Body of pancreas (tissue), 4 donors: ENCODE measurements around the gene PCCA. TPM values are rescaled to one million over a fixed set of nuclear protein-coding genes. Genes with fewer than 3 reads are reported as not detected.

Source experiments
- ATAC-seq: fragments of 150-250 bp; one replicate; pipeline ENCODE4 v1.9.1; 2016
- DNase-seq, 4 donors: peaks; one replicate each; pipeline ENCODE4 v3.0.0-alpha.2; 2019
- H3K27ac ChIP-seq, 4 donors: fragments of 200-600 bp; sonication (generic); 1 replicate in 3 of 4; 2 replicates in 1 of 4; pipeline versions ENCODE4 v1.5.1 to v1.6.1; 2016 to 2019; ENCODE audit warnings: mild to moderate bottlenecking in 1 of 4, mixed read lengths in 1 of 4, moderate library complexity in 1 of 4
- H3K27me3 ChIP-seq, 2 donors: fragments of 200-600 bp; sonication (generic); one replicate each; pipeline ENCODE4 v1.6.0; 2016; ENCODE audit warnings: mild to moderate bottlenecking in 1 of 2
- H3K36me3 ChIP-seq, 2 donors: fragments of 200-600 bp; sonication (generic); replicated peaks in 1 of 2; 2 replicates each; pipeline ENCODE4 v1.5.1; 2016; ENCODE audit warnings: low read depth in 2 of 2; ENCODE audit not compliant: insufficient read depth in 1 of 2
- H3K4me1 ChIP-seq: fragments of 200-600 bp; sonication (generic); one replicate; pipeline ENCODE4 v1.6.0; 2016
- H3K4me3 ChIP-seq, 2 donors: fragments of 200-600 bp; sonication (generic); 1 replicate in 1 of 2; 2 replicates in 1 of 2; pipeline ENCODE4 v1.5.1; 2016 to 2019
- H3K9me3 ChIP-seq, 3 donors: fragments of 200-600 bp; sonication (generic); 1 replicate in 2 of 3; 2 replicates in 1 of 3; pipeline ENCODE4 v1.5.1; 2016
- CTCF ChIP-seq, 7 experiments: fragments of 450-650 bp in 4 of 7; fragments of 200-600 bp in 3 of 7; sonication (generic) in 3 of 7; IDR thresholded peaks; one replicate each; pipeline ENCODE4 v1.5.1; 2016 to 2019; ENCODE audit warnings: antibody characterized with exemption in 7 of 7
- POLR2A ChIP-seq, 3 donors: fragments of 450-650 bp; IDR thresholded peaks; one replicate each; pipeline ENCODE4 v1.6.1; 2016; ENCODE audit warnings: antibody characterized with exemption in 3 of 3, mild to moderate bottlenecking in 2 of 3
- WGBS, 2 donors: methylation state at CpG; one replicate each; pipeline ENCODE4 v1.1.5; 2017; 5-methylcytosine and 5-hydroxymethylcytosine counted together
- intact Hi-C: fragments of 100-400 bp; cut with DNase I; formaldehyde crosslinking; loops from one replicate; pipeline ENCODE4 v1.15.1; 2023
- total RNA-seq, 2 donors: library from RNA; depleted of rRNA; stranded (reverse); fragments of >200 nt; gene quantifications; one replicate each; pipeline ENCODE4 v1.1.0, GENCODE V29; 2016

PCCA gene
- total RNA-seq, 2 donors from 2014 or later, result 45.2 to 46.2 TPM

DNA sequence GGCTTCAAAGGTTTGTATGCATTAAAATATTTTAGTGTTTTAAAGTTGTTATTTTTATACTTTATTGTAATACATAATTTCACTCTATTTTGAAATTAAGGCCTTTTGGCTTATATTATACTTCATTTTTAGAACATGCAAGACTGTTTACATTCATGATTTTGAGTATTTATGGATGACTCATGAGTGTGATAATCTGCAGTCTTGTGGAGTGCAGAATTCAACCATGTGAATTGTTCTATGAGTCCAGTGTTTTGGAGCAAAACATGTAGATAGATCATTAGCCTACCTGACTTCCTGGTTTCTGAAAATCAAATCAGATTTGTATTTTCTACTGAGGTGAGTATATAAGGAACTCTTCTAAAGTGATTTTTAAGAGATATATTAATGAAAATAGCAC lies 241.8 kb downstream of the PCCA start:
- intact Hi-C loops, result no loop called here
- no peak for DNase-seq
- no peak for ATAC-seq
- no peaks in the 10 kb centered on the region for H3K4me1 ChIP-seq
- no peak for TF ChIP-seq POLR2A (IDR thresholded peaks at IDR 0.05)
- H3K27ac ChIP-seq, result no peak overlapping the region
- no peak overlapping the region for H3K4me3 ChIP-seq
- peaks cover 0 to 2% of the 10 kb centered on the region in 2 donors for H3K36me3 ChIP-seq
- no peaks in the 10 kb centered on the region for H3K9me3 ChIP-seq
- no peaks in the 10 kb centered on the region for H3K27me3 ChIP-seq

- ATAC-seq, result no peak
Observed at GRCh38 chr13:100333141-100333540, 244.2 kb downstream of the PCCA start.

DNA sequence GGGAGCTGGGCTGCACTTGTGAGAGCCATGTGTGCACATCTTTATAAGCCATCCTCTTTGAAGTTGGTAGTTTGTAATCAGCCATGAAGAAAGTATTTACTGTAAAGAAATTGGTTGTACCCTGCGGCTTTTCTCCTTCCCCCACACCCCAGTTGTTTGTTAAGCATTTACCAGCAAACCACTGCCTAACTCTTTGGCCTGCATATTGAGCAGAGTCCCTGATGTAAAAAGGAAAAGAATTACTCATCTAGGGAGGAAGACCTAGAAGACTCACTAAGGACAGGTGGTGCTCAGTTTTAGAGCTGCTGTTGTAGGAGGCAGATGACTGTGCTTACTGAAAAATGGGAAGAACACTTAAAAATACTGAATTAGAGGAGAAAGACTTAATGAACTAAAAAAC lies 245.3 kb downstream of the PCCA start:
- WGBS, 2 donors, result 95 to 100% methylated on average over 1 of the region's 1 CpG
- H3K27ac ChIP-seq, result no peak overlapping the region
- intact Hi-C loops, result no loop called here
- H3K9me3 ChIP-seq, result no peaks in the 10 kb centered on the region
- no peaks in the 10 kb centered on the region for H3K27me3 ChIP-seq
- no peaks in the 10 kb centered on the region for H3K4me1 ChIP-seq
- TF ChIP-seq POLR2A (IDR thresholded peaks at IDR 0.05) (no peak), CTCF (IDR thresholded peaks at IDR 0.05) (no peak)
- DNase-seq (no peak), ATAC-seq (no peak)
- H3K36me3 ChIP-seq, result peaks cover 0 to 2% of the 10 kb centered on the region in 2 donors
- no peak overlapping the region for H3K4me3 ChIP-seq

More at GRCh38 chr13:100333141-100333540, 244.2 kb downstream of the PCCA start:
- WGBS, 2 donors, result 91 to 93% methylated on average over 1 of the region's 1 CpG
- no peaks in the 10 kb centered on the region for H3K9me3 ChIP-seq
- H3K36me3 ChIP-seq, result peaks cover 0 to 2% of the 10 kb centered on the region in 2 donors
- no peaks in the 10 kb centered on the region for H3K4me1 ChIP-seq
- DNase-seq, result no peak
- no peaks in the 10 kb centered on the region for H3K27me3 ChIP-seq
- TF ChIP-seq POLR2A (IDR thresholded peaks at IDR 0.05) (no peak), CTCF (IDR thresholded peaks at IDR 0.05) (no peak)
- intact Hi-C loops, result no loop called here
- H3K4me3 ChIP-seq, result no peak overlapping the region
- no peak overlapping the region for H3K27ac ChIP-seq

DNA sequence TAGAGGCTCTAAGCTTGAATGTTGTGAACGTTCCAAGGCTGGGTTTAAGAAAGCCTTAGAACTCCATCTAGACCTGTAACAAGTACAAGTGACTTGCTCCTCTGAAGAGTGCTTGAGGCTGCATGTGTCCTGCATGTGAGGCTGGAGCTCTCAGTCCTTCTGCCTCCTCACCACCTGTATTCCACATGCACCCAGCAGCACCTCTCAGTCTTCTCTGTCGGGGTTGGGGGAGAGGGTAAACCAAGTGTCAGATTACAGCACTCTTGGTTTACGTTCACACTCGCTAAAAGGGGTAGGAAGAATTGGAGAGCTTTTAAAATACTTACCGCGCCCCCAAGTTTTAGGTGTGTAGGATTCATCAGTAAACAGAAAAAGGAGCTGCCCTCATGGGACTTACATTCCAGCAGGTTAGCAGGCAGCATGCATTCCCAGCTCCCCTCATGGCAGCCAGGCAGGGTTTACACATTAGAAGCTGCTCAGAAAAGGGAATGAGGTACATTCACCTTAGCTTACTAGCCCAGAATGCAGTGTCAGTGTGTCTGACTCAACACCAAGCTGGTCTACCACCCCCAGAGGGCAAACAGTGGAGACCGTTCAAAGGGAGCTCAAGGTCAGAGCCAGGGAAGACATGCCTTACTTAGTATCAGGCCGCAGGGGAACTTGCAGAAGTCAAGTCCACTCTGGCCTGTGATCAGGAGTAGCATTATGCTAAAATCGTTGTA lies 248.1 kb downstream of the PCCA start:
- H3K9me3 ChIP-seq, result no peaks in the 10 kb centered on the region
- DNase-seq (no peak), ATAC-seq (no peak)
- H3K4me3 ChIP-seq, result no peak overlapping the region
- no peak overlapping the region for H3K27ac ChIP-seq
- TF ChIP-seq CTCF (IDR thresholded peaks at IDR 0.05), result no peak
- no peak for TF ChIP-seq POLR2A (IDR thresholded peaks at IDR 0.05)
- no peaks in the 10 kb centered on the region for H3K4me1 ChIP-seq
- 81 to 86% methylated on average over 9 of the region's 9 CpGs for WGBS, 2 donors
- intact Hi-C loops, result no loop called here
- H3K36me3 ChIP-seq, result no peaks in the 10 kb centered on the region
- H3K27me3 ChIP-seq, result no peaks in the 10 kb centered on the region

- Histone ChIP-seq H3K27ac (no peak overlapping the region), H3K36me3 (no peaks in the 10 kb centered on the region), H3K4me3 (no peak overlapping the region), H3K4me1 (no peaks in the 10 kb centered on the region), H3K27me3 (no peaks in the 10 kb centered on the region), H3K9me3 (no peaks in the 10 kb centered on the region)
- ATAC-seq (no peak), DNase-seq (no peak)
- no peak for TF ChIP-seq CTCF (IDR thresholded peaks at IDR 0.05)
- no peak for TF ChIP-seq POLR2A (IDR thresholded peaks at IDR 0.05)
- intact Hi-C loops, result no loop called here
- WGBS, 2 donors, result 85 to 100% methylated on average over 1 of the region's 1 CpG
Observed at GRCh38 chr13:100338275-100338674, 249.4 kb downstream of the PCCA start.
